ENCODE measurements around the gene FAM217B.

GRCh38 chr20:59903621-59904020 lies 36.6 kb upstream of the FAM217B start:
- TF ChIP-seq CTCF (conservative IDR thresholded peaks at IDR 0.05 in 1 of 2, IDR thresholded peaks at IDR 0.05 in 1 of 2; ENCODE audit: low read depth in 1 of 2, low read length in 2 of 2) (no peak), EZH2 (IDR thresholded peaks at IDR 0.05; ENCODE audit: low read length, missing control alignments) (no peak)

All from fibroblast of lung (primary cell).